HG03457 (cell line): ENCODE results near the gene NXPE1.

Experiments used
- ATAC-seq: cut with Tn5 transposase; IDR thresholded peaks from one replicate; pipeline ENCODE4 v1.9.1; 2021; ENCODE audit warnings: moderate number of reproducible peaks; ENCODE audit not compliant: unreplicated experiment

The NXPE1 gene

GRCh38 chr11:114563077-114563476, 3.4 kb upstream of the NXPE1 start:
- ATAC-seq: no peak

DNA sequence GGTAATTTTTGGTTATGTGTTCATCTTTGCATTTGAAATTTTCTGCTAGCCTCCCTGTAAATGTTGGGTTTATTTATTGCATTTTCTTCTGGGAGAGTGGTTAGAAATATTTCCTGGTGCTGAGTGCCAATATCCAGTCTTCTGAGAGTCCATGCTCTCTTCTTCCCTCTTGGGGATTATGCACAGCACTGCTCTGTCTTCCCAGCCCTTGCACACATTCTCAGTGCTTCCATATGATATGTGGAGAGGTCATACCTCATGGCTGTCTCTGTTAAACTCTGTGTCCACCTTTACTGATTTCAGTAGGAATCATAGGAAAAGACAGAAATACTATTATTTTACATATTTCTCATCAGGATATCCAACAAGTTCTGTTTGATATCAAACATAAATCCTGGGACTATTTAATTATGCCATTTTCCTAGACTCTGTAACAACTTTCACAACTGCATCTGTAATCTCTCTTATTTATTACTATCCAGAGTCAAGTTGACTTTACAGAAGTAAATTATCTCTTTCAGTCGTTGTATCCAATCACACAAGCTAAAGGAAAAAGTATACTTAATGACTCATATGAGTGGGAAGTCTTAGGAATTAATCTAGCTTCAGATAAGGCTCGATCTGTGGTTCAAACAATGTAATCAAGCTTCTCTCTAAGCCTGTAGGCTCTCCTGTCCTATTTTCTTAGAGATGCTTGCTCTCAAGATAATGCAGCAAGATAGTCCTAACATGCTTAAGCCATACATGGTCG, 2.7 kb upstream of the NXPE1 start:
- no peak for ATAC-seq

- ATAC-seq: no peak
These were observed 3.5 kb downstream of the NXPE1 start for GRCh38 chr11:114556135-114556534.

DNA sequence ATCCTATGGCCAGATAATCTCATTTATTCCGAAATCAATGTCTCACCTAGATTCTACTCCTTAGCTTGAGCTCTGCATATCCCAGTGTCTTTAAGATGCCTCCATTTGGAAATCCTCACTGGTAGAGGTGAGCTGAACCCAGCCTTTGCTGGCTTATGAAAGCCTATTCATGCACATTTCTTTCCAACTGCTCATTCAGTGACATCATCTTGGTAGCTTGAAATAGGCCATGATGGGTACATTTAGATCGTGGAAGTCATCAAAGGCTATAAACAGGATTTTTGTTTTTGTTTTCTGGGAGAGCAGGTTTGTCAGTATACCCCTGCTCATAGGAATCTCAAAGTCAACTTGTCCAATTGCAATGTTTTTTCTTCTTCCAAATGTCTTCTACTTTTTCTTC, 6.0 kb downstream of the NXPE1 start:
- no peak for ATAC-seq

GRCh38 chr11:114551060-114551459, 8.6 kb downstream of the NXPE1 start:
- no peak for ATAC-seq

GRCh38 chr11:114525682-114526081, 34.0 kb downstream of the NXPE1 start:
- no peak for ATAC-seq

GRCh38 chr11:114524122-114524521, 35.6 kb downstream of the NXPE1 start:
- no peak for ATAC-seq

GRCh38 chr11:114522818-114523217, 36.9 kb downstream of the NXPE1 start:
- no peak for ATAC-seq

- ATAC-seq: no peak
These were observed 48.1 kb downstream of the NXPE1 start for GRCh38 chr11:114511538-114511937.

- no peak for ATAC-seq
These were observed 48.6 kb downstream of the NXPE1 start for GRCh38 chr11:114511079-114511478.

DNA sequence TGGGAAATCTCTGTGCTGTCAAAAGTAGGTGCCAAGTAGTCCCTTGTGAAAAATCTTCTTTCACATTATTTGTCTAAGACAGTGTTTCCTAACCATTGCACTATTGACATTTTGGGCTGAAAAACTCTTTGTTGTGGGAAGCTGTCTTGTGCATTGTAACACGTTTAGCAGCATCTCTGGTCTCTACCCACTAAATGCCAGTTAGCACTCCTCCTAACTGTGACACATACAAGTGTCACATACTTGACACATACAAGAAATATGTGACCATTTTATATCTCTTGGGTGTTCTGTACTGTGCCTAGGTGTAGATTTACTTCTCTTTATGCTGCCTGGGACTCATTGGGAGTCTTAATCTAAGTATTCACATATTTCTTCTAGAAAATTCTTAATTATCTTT, 57.8 kb downstream of the NXPE1 start:
- no peak for ATAC-seq

DNA sequence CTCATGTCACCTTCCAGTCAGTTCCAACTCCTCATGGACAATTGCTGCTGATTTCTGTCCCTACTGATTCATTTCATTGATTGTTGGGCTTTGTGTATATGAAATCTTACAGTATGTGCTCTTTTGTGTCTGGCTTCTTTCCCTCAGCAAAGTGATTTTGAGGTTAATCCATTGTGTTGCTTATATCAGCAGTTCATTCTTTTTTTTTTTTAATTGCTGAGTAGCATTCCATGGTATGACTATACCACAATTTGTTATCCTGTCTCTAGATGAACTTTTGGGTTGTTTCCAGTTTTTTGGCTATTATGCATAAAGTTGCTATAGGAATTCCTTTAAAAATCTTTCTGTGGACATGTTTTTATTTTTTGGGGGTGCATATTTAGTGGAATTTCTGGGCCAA, 59.9 kb downstream of the NXPE1 start:
- ATAC-seq: no peak

DNA sequence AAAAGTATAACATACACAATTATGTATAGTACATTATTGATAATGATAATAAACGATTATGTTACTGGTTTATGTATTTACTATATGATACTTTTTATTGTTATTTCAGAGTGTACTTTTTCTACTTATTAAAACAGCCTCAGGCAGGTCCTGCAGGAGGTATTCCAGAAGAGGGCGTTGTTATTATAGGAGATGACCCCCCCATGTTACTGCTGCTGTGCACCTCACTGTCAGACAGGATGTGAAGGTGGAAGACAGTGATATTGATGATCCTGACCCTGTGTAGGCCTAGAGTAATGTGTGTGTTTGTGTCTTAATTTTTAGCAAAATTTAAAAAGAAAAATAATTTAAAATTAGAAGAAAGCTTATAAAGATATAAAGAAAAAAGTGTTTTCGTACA, 62.8 kb downstream of the NXPE1 start:
- no peak for ATAC-seq

GRCh38 chr11:114483929-114484328, 75.8 kb downstream of the NXPE1 start:
- ATAC-seq: no peak

GRCh38 chr11:114482114-114482513, 77.6 kb downstream of the NXPE1 start:
- no peak for ATAC-seq

- no peak for ATAC-seq
These were observed 80.3 kb downstream of the NXPE1 start for GRCh38 chr11:114479331-114479730.

DNA sequence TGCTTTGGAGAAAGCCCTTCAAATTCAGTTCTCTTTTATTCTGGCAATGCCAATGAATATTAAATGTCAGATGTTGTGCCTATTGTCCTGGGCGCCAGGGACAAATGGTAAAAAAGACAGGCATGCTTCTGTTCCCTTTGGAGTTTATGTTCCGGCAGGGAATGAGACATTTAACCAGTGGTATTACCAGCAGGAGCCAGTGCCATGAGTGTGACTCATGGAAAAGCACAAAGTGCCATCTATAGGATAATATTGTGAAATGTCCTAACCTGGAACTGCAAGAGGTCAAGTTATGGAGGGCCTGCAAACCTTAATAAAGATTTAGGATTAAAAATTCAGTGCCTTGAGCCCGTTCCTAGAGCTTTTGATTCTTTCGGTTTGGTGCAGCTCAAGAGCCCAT, 80.9 kb downstream of the NXPE1 start:
- ATAC-seq: no peak

GRCh38 chr11:114478001-114478410, 81.7 kb downstream of the NXPE1 start:
- no peak for ATAC-seq

DNA sequence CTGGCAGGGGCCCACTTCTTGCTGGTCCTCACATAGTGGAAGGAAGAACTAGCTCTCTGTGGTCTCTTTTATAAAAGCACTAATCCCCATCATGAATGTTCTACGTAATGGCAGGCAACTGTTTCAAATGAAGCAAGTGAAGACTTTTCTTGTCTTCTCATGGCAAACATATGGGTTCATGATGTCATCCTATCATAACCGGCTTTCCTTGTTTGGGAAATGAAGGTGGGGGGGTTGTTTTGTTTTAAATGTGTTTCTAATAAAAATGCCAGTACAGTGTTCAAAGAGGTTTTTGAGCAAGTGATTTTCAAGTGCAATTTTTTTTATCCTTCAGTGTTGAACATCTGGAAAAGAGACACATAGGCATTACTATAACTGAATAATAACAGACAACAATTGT, 87.0 kb downstream of the NXPE1 start:
- no peak for ATAC-seq
